ENCODE results near the gene UST. TPM values are rescaled to one million over a fixed set of nuclear protein-coding genes. Genes with fewer than 3 reads are reported as not detected.

The UST gene
- total RNA-seq, 4 donors from 2014 or later = 13.5 to 47.1 (median 33.0) TPM

- 85 to 88% methylated on average over 5 of the region's 5 CpGs for WGBS, 2 donors
- TF ChIP-seq CTCF (IDR thresholded peaks at IDR 0.05) = no peak
- no peak for TF ChIP-seq EP300 (IDR thresholded peaks at IDR 0.05)
- no peak for TF ChIP-seq POLR2A (IDR thresholded peaks at IDR 0.05)
These were observed 9.9 kb upstream of the UST start for GRCh38 chr6:148736774-148737412.

GRCh38 chr6:148737806-148738205, 9.0 kb upstream of the UST start:
- Histone ChIP-seq H3K27me3 (no peaks in the 10 kb centered on the region), H3K27ac (no peak overlapping the region), H3K4me1 (peaks cover 0 to 11% (median 0%) of the 10 kb centered on the region in 4 donors), H3K36me3 (no peaks in the 10 kb centered on the region), H3K9me3 (no peaks in the 10 kb centered on the region), H3K4me3 (no peak overlapping the region)
- 94% methylated on average over 4 of the region's 4 CpGs for WGBS, 2 donors
- no peak for TF ChIP-seq POLR2A (IDR thresholded peaks at IDR 0.05)
- no peak for TF ChIP-seq EP300 (IDR thresholded peaks at IDR 0.05)
- TF ChIP-seq CTCF (IDR thresholded peaks at IDR 0.05) = no peak
- no peak for DNase-seq (ENCODE audit: low spot score in 2 of 2)

More at GRCh38 chr6:148736774-148737412, 9.9 kb upstream of the UST start:
- DNase-seq (ENCODE audit: low spot score in 2 of 2) = no peak
- Histone ChIP-seq H3K27me3 (no peaks in the 10 kb centered on the region), H3K9me3 (no peaks in the 10 kb centered on the region), H3K4me1 (peaks cover 0 to 11% (median 0%) of the 10 kb centered on the region in 4 donors), H3K4me3 (no peak overlapping the region), H3K27ac (no peak overlapping the region), H3K36me3 (no peaks in the 10 kb centered on the region)

GRCh38 chr6:148738946-148739821, 7.6 kb upstream of the UST start:
- 90 to 93% methylated on average over 14 of the region's 14 CpGs for WGBS, 2 donors
- peak overlapping the region in 1 of 4 donors; percentile 19 for H3K27ac ChIP-seq
- H3K4me1 ChIP-seq = peaks cover 0 to 11% (median 0%) of the 10 kb centered on the region in 4 donors
- no peaks in the 10 kb centered on the region for H3K36me3 ChIP-seq
- no peaks in the 10 kb centered on the region for H3K9me3 ChIP-seq
- TF ChIP-seq CTCF (IDR thresholded peaks at IDR 0.05) (no peak), POLR2A (IDR thresholded peaks at IDR 0.05) (no peak), EP300 (IDR thresholded peaks at IDR 0.05) (no peak)
- H3K4me3 ChIP-seq = no peak overlapping the region
- no peaks in the 10 kb centered on the region for H3K27me3 ChIP-seq
- no peak for DNase-seq (ENCODE audit: low spot score in 2 of 2)

- peak overlapping the region in 1 of 4 donors; percentile 19 for H3K27ac ChIP-seq
- 68 to 74% methylated on average over 3 of the region's 3 CpGs for WGBS, 2 donors
- no peak for DNase-seq (ENCODE audit: low spot score in 2 of 2)
- no peaks in the 10 kb centered on the region for H3K36me3 ChIP-seq
- H3K27me3 ChIP-seq = no peaks in the 10 kb centered on the region
- TF ChIP-seq CTCF (IDR thresholded peaks at IDR 0.05) (no peak), POLR2A (IDR thresholded peaks at IDR 0.05) (no peak), EP300 (IDR thresholded peaks at IDR 0.05) (no peak)
- no peak overlapping the region for H3K4me3 ChIP-seq
- H3K9me3 ChIP-seq = no peaks in the 10 kb centered on the region
- peaks cover 0 to 14% (median 0%) of the 10 kb centered on the region in 4 donors for H3K4me1 ChIP-seq
These were observed 7.1 kb upstream of the UST start for GRCh38 chr6:148739822-148740128.

GRCh38 chr6:148743476-148743875, 3.4 kb upstream of the UST start:
- Histone ChIP-seq H3K27me3 (no peaks in the 10 kb centered on the region), H3K36me3 (no peaks in the 10 kb centered on the region), H3K4me3 (no peak overlapping the region), H3K9me3 (no peaks in the 10 kb centered on the region), H3K4me1 (peaks cover 0 to 26% (median 3%) of the 10 kb centered on the region in 4 donors), H3K27ac (no peak overlapping the region)
- no peak for TF ChIP-seq POLR2A (IDR thresholded peaks at IDR 0.05)
- TF ChIP-seq CTCF (IDR thresholded peaks at IDR 0.05) = no peak
- no peak for TF ChIP-seq EP300 (IDR thresholded peaks at IDR 0.05)
- no peak for DNase-seq (ENCODE audit: low spot score in 2 of 2)
- 66% methylated on average over 4 of the region's 4 CpGs for WGBS, 2 donors
